Coronary artery (tissue), 2 donors: ENCODE data around the gene SDCCAG8.

Experiments used
- DNase-seq: peaks from one replicate; pipeline ENCODE4 v3.0.0-alpha.2; 2017; ENCODE audit warnings: low spot score
- H3K27ac ChIP-seq, 2 donors: fragments of 200-600 bp; sonication (generic); one replicate each; pipeline ENCODE4 v1.5.1; 2016 to 2019
- H3K4me3 ChIP-seq: fragments of 200-600 bp; sonication (generic); 2 replicates; pipeline ENCODE4 v1.5.1; 2016; ENCODE audit warnings: mild to moderate bottlenecking, moderate library complexity
- TF ChIP-seq, protein P1 (sequence below): fragments of 200-600 bp; sonication (generic); IDR thresholded peaks from one replicate; pipeline ENCODE4 v1.5.1; 2019; ENCODE audit warnings: antibody characterized with exemption

SDCCAG8 gene

DNA sequence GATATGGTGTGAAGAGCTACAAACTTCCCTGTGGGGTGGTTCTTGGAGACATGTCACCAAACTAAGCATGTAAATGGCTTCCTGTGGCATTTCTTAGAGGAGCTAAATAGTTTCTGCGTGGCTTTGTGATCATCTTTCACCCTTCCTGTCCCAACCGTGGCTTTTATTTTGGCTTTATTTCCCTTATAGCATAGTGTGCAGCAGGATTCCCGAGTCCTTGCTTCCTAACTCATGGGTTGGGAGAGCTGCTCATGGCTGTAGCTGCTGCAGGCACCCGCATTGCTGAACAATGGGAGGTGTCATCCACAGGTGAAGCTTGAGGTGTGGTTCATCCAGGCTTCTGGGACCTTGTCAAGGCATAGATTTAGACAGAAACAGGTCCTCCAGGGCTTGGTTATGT lies 192.0 kb downstream of the SDCCAG8 start:
- TF ChIP-seq, protein P1, sequence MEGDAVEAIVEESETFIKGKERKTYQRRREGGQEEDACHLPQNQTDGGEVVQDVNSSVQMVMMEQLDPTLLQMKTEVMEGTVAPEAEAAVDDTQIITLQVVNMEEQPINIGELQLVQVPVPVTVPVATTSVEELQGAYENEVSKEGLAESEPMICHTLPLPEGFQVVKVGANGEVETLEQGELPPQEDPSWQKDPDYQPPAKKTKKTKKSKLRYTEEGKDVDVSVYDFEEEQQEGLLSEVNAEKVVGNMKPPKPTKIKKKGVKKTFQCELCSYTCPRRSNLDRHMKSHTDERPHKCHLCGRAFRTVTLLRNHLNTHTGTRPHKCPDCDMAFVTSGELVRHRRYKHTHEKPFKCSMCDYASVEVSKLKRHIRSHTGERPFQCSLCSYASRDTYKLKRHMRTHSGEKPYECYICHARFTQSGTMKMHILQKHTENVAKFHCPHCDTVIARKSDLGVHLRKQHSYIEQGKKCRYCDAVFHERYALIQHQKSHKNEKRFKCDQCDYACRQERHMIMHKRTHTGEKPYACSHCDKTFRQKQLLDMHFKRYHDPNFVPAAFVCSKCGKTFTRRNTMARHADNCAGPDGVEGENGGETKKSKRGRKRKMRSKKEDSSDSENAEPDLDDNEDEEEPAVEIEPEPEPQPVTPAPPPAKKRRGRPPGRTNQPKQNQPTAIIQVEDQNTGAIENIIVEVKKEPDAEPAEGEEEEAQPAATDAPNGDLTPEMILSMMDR, result no peak
- H3K4me3 ChIP-seq, result no peak overlapping the region
- no peak overlapping the region for H3K27ac ChIP-seq
- DNase-seq, result no peak

DNA sequence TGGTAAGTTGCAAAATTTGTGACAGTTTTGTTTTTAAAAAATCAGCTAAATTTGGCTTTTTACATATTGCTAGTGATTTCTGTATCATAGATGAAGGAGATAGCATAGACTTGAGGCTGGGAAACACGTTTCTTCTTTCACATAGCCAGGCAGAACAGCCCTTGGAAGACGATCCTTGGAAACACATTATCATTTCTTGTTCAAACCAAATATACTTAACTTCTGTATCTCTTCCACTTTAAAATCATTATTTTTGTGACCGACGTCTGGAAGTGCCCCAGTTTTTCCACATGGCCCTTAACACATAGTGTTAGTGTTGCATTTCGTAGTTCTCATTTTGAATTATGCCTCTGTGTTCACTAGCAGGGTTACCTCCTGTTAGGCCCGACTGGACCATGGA lies 193.5 kb downstream of the SDCCAG8 start:
- no peak overlapping the region for H3K27ac ChIP-seq
- DNase-seq, result no peak
- TF ChIP-seq, protein P1, result no peak
- no peak overlapping the region for H3K4me3 ChIP-seq

- no peak overlapping the region for H3K27ac ChIP-seq
- TF ChIP-seq, protein P1, result no peak
- no peak for DNase-seq
- H3K4me3 ChIP-seq, result no peak overlapping the region
Observed at GRCh38 chr1:243452092-243452491, 196.3 kb downstream of the SDCCAG8 start.

- DNase-seq, result no peak
- TF ChIP-seq, protein P1, result no peak
- no peak overlapping the region for H3K27ac ChIP-seq
Observed at GRCh38 chr1:243454328-243454997, 198.6 kb downstream of the SDCCAG8 start.

DNA sequence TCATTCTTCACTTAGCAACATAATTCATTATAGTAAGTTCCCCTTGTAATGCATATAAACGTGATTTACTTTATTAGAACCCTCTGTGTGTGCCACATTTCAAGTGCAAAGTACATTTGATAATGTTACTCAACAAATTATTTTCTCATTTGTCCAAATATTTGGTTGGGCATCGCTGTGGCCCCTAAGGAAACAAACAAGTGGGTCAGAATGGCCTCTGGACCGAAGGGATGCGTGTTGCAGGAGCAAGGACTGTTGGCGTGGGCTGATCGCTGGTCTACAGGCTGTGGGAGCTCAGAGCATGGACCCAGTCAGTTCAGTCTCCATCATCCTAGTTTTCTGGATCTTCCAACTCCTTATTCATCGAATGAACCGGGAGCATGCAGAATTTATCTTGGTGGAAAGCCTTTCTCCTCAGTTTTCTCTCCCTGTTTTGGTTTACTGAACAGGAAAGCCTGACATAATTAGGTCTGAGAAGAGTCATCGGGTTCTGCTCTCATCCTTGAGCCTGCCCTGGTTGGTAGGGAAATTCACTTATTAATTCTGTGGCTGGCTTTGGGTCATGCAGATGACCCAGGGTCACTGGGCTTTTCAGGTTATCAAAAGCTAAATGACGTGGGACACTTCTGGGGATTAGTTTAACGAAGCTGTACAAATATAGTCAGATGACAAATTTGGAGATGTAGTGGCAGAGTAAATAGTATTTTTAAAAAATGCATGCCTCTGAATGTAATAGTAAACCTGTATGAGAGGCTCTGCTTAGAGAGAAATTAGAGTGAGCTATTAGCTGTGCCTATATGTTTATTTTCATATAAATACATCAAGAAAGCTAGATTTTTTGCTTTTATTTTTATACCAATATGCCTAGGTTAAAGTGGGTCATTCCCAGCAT lies 200.2 kb downstream of the SDCCAG8 start:
- Histone ChIP-seq H3K27ac (no peak overlapping the region), H3K4me3 (no peak overlapping the region)
- DNase-seq, result no peak
- TF ChIP-seq, protein P1, result no peak

More at GRCh38 chr1:243454328-243454997, 198.6 kb downstream of the SDCCAG8 start:
- no peak overlapping the region for H3K4me3 ChIP-seq

DNA sequence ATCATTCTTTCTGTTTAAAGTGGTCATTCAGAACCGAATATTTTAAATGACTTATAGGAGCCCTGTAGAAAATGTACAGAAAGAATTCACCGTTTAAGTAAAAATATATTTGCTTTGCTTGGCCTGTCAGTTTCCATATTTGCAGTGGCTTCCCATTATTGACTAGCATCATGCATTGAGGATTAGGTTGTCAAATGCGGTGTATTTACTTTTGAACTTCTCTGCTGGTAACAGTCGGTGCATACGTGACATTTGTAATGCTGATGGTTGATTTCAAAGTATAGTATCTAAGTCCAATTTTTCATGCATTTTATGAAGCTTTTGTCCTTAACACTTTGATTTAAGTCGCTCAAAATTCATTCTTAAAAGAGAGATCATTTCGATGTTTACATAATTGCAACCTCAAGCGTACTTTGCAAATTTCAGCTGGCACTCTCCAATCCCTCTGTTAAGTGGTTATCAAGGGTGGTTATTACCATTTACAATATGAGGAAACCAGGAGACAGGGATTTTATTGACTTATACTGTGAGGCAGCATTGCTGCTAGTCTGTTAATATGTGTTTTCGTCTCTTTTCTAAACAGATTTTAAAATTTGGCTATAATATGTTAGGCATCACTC lies 201.6 kb downstream of the SDCCAG8 start:
- no peak overlapping the region for H3K4me3 ChIP-seq
- DNase-seq, result no peak
- TF ChIP-seq, protein P1, result no peak
- H3K27ac ChIP-seq, result no peak overlapping the region
